ENCODE data around the gene IL1B. TPM values are rescaled to one million over a fixed set of nuclear protein-coding genes. Genes with fewer than 3 reads are reported as not detected.

IL1B gene
- total RNA-seq, 1 donor from 2014 or later: 2.5 TPM

DNA sequence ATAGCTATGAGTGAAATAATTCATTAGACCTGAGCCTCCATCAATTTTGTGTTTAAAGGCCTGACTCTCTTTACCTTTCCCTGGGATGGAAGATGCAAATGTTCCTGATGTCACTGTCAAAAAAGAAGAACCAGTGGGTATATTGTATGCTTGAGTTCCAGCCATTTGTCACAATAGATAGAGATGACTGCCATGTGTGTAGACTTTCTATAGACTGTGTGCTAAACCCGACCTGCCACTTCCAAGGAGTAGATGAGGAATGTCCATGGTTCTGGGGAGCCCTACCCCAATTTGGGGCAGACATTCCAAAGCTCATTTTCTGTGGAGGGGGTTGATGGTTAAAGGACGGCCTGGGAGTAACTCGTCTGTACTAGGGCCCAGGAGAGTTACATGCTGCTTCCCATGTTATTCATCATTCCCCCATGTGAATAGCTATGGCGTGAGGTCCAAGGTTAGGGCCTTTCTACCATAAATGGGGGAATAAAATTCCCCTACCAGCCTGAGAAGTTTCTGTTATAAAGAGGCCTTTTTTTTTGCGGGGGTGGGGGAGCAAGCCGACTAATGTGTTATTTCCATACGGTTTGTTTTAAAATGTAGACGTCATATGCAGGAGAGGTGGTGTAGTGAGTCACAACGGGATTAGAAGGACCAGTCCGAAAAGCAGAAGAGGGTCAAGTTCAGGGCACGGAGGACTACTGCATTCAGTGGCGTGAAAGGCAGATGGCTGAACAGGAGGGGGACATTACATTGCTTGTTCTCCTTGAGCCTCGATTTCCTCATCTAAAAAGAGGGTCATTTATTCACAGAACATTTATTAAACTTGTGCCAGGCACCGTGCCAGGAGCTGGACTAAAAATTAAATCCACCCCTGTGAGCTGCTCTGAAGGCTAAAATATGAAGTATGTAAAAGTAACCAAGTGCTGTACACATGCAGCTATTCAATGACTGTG, 24.0 kb downstream of the IL1B start:
- intact Hi-C loops (cut with DNase I): no loop called here
- TF ChIP-seq POLR2AphosphoS5 (IDR thresholded peaks at IDR 0.05; ENCODE audit: insufficient read depth in 1 of 2, low read depth in 1 of 2) (no peak), POLR2A (IDR thresholded peaks at IDR 0.05) (no peak), CTCF (IDR thresholded peaks at IDR 0.05) (no peak)
- Histone ChIP-seq H3K36me3 (no peaks in the 10 kb centered on the region), H3K4me3 (no peak overlapping the region), H3K27me3 (no peaks in the 10 kb centered on the region), H3K27ac (no peak overlapping the region), H3K4me1 (peaks cover 19% of the 10 kb centered on the region), H3K9me3 (no peaks in the 10 kb centered on the region)
- DNase-seq (ENCODE audit: extremely low spot score in 2 of 2): no peak

DNA sequence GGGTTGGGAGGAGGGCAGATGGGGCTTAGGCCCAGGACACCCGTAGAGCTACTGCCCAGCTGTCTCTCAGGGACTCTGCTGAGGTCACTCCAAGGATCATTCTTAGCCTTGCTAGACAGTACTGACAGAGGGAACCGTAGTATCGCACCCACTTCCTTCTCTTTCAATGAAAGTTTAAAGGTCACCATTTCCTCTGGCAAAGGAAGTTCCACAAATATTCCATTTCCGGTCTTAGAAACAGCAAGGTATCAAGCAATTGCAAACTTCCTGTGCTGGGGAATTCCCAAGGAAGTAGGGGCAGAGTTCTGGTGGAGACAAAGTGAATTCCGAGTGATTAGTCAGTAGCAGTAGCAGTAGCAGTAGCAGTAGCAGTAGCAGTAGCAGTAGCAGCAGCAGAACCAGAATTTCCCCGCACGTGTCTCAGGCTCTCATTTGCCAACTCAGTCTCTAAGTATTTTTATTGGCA, 24.7 kb downstream of the IL1B start:
- no peak for DNase-seq (ENCODE audit: extremely low spot score in 2 of 2)
- Histone ChIP-seq H3K4me3 (no peak overlapping the region), H3K9me3 (no peaks in the 10 kb centered on the region), H3K27me3 (no peaks in the 10 kb centered on the region), H3K4me1 (peaks cover 19% of the 10 kb centered on the region), H3K27ac (no peak overlapping the region), H3K36me3 (no peaks in the 10 kb centered on the region)
- TF ChIP-seq POLR2A (IDR thresholded peaks at IDR 0.05) (no peak), CTCF (IDR thresholded peaks at IDR 0.05) (no peak), POLR2AphosphoS5 (IDR thresholded peaks at IDR 0.05; ENCODE audit: insufficient read depth in 1 of 2, low read depth in 1 of 2) (peak in 1 of 2 donors; percentile 82)
- intact Hi-C loops (cut with DNase I): no loop called here

DNA sequence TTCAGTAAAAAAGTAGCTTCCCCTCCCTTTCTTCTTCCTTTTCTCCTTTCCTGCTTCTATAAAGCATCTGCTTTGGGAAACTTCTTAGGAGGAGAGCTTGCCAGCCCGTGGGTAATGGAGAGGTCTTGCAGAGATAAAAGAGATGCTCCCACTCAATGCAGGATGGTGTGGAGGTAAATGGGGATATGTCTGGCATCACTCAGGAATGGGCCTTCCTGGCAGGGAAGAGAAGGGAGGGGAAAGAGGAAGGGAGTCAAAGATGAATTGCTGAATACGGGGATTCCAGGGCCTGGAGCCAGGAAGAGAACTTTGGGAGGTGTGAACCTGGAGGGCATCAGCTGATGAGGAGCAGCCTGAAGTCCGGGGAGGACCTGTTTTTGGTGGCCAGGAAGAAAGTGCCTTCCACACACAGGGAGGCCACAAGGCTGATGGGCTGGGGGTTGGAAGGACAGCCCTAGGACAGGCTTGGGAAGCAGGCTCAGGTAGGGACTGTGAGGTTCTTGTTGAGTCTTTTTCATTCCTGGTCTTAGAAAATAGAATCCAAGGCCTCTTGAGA, 25.2 kb downstream of the IL1B start:
- Histone ChIP-seq H3K27me3 (no peaks in the 10 kb centered on the region), H3K27ac (no peak overlapping the region), H3K4me3 (no peak overlapping the region), H3K4me1 (peaks cover 19% of the 10 kb centered on the region), H3K9me3 (no peaks in the 10 kb centered on the region), H3K36me3 (no peaks in the 10 kb centered on the region)
- intact Hi-C loops (cut with DNase I): no loop called here
- no peak for DNase-seq (ENCODE audit: extremely low spot score in 2 of 2)
- TF ChIP-seq CTCF (IDR thresholded peaks at IDR 0.05): no peak
- TF ChIP-seq POLR2AphosphoS5 (IDR thresholded peaks at IDR 0.05; ENCODE audit: insufficient read depth in 1 of 2, low read depth in 1 of 2): no peak
- no peak for TF ChIP-seq POLR2A (IDR thresholded peaks at IDR 0.05)

DNA sequence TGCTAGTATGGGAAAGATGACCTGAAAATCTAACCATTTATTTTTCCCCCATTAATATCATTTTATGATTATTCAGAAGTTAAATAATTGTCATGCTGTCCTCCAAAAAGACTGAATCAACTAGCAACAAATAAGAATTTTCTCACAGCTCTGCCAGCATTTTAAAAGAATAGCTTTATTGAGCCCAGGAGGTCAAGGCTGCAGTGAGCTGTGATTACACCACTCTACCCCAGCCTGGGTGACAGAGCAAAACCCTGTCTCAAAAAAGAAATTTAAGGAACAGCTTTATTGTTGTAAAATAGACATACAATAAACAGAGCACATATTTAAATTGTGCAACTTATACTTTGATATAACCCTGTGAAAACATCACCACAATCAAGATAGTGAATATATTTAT, 27.5 kb downstream of the IL1B start:
- no peaks in the 10 kb centered on the region for H3K27me3 ChIP-seq
- intact Hi-C loops (cut with DNase I): no loop called here
- H3K27ac ChIP-seq: no peak overlapping the region
- TF ChIP-seq POLR2A (IDR thresholded peaks at IDR 0.05) (no peak), CTCF (IDR thresholded peaks at IDR 0.05) (no peak), POLR2AphosphoS5 (IDR thresholded peaks at IDR 0.05; ENCODE audit: insufficient read depth in 1 of 2, low read depth in 1 of 2) (no peak)
- no peaks in the 10 kb centered on the region for H3K36me3 ChIP-seq
- peaks cover 19% of the 10 kb centered on the region for H3K4me1 ChIP-seq
- no peak for DNase-seq (ENCODE audit: extremely low spot score in 2 of 2)
- no peak overlapping the region for H3K4me3 ChIP-seq
- no peaks in the 10 kb centered on the region for H3K9me3 ChIP-seq
